Osteoblast (primary cell): Measurements from ENCODE around the gene FFAR2. TPM values are rescaled to one million over a fixed set of nuclear protein-coding genes. Genes with fewer than 3 reads are reported as not detected.

ENCODE experiments used
- DNase-seq: peaks from one replicate; pipeline ENCODE4 v3.0.0; 2011; ENCODE audit warnings: low spot score, mixed read lengths; ENCODE audit not compliant: insufficient read length; ENCODE audit errors: missing footprints
- H2AFZ ChIP-seq: 2 replicates; pipeline ENCODE4 v1.6.0; 2011; ENCODE audit warnings: mild to moderate bottlenecking, low read length
- H3K27ac ChIP-seq: 2 replicates; pipeline ENCODE4 v1.5.1; 2011; ENCODE audit warnings: mild to moderate bottlenecking, low read depth, low read length, moderate library complexity
- H3K27me3 ChIP-seq: 2 replicates; pipeline ENCODE4 v1.6.0; 2012; ENCODE audit warnings: mild to moderate bottlenecking, control low read depth, inconsistent platforms, low read length, moderate library complexity; ENCODE audit not compliant: insufficient read depth
- H3K36me3 ChIP-seq: 2 replicates; pipeline ENCODE4 v1.5.1; 2011; ENCODE audit warnings: mild to moderate bottlenecking, low read length, control low read depth, moderate library complexity; ENCODE audit not compliant: insufficient read depth
- H3K4me1 ChIP-seq: 2 replicates; pipeline ENCODE4 v1.5.1; 2011; ENCODE audit warnings: mild to moderate bottlenecking, low read length, control low read depth, moderate library complexity; ENCODE audit not compliant: insufficient read depth
- H3K4me2 ChIP-seq: 2 replicates; pipeline ENCODE4 v1.6.0; 2011; ENCODE audit warnings: mild to moderate bottlenecking, low read length; ENCODE audit not compliant: insufficient read depth
- H3K4me3 ChIP-seq: fragments of 200-600 bp; sonication (generic); 3 replicates; pipeline ENCODE4 v1.5.1; 2012; ENCODE audit warnings: mild to moderate bottlenecking, low read length, inconsistent platforms; ENCODE audit not compliant: insufficient read depth
- H3K79me2 ChIP-seq: 2 replicates; pipeline ENCODE4 v1.6.0; 2012; ENCODE audit warnings: mild to moderate bottlenecking, low read length, control low read depth, inconsistent platforms; ENCODE audit not compliant: insufficient read depth
- H3K9me3 ChIP-seq: 2 replicates; pipeline ENCODE4 v1.5.1; 2011; ENCODE audit warnings: low read depth, low read length, control low read depth
- H4K20me1 ChIP-seq: 2 replicates; pipeline ENCODE4 v1.6.0; 2012; ENCODE audit warnings: mild to moderate bottlenecking, low read length, control low read depth; ENCODE audit not compliant: insufficient read depth
- total RNA-seq: library from RNA; depleted of rRNA; stranded (reverse); fragments of >200 nt; gene quantifications from 2 replicates; pipeline ENCODE4 v1.2.3, GENCODE V29; 2012
- TF ChIP-seq, protein P1 (sequence below): IDR thresholded peaks from 2 replicates; pipeline ENCODE4 v1.5.1; 2011; ENCODE audit warnings: mild to moderate bottlenecking, low read depth, low read length, moderate library complexity; ENCODE audit errors: extremely low read depth

FFAR2 gene
- total RNA-seq = not detected in 2 replicates

- Histone ChIP-seq H3K27me3 (peaks cover 5% of the 10 kb centered on the region), H3K4me3 (no peak within 1 kb of the TSS), H4K20me1 (no peaks in the 10 kb centered on the region), H3K4me2 (no peak within 1 kb of the TSS), H3K27ac (no peak within 1 kb of the TSS), H3K36me3 (no peaks in the 10 kb centered on the region), H3K9me3 (no peaks in the 10 kb centered on the region), H3K4me1 (no peaks in the 10 kb centered on the region), H3K79me2 (no peaks in the 10 kb centered on the region), H2AFZ (no peak within 1 kb of the TSS)
- DNase-seq = no peak
- TF ChIP-seq, protein P1, sequence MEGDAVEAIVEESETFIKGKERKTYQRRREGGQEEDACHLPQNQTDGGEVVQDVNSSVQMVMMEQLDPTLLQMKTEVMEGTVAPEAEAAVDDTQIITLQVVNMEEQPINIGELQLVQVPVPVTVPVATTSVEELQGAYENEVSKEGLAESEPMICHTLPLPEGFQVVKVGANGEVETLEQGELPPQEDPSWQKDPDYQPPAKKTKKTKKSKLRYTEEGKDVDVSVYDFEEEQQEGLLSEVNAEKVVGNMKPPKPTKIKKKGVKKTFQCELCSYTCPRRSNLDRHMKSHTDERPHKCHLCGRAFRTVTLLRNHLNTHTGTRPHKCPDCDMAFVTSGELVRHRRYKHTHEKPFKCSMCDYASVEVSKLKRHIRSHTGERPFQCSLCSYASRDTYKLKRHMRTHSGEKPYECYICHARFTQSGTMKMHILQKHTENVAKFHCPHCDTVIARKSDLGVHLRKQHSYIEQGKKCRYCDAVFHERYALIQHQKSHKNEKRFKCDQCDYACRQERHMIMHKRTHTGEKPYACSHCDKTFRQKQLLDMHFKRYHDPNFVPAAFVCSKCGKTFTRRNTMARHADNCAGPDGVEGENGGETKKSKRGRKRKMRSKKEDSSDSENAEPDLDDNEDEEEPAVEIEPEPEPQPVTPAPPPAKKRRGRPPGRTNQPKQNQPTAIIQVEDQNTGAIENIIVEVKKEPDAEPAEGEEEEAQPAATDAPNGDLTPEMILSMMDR = no peak
These were observed at the start of gene FFAR2 for GRCh38 chr19:35447606-35448469. TSS of gene FFAR2 (plus strand) at chr19:35448257. CDS start at chr19:35449715, 1,458 bp downstream.

DNA sequence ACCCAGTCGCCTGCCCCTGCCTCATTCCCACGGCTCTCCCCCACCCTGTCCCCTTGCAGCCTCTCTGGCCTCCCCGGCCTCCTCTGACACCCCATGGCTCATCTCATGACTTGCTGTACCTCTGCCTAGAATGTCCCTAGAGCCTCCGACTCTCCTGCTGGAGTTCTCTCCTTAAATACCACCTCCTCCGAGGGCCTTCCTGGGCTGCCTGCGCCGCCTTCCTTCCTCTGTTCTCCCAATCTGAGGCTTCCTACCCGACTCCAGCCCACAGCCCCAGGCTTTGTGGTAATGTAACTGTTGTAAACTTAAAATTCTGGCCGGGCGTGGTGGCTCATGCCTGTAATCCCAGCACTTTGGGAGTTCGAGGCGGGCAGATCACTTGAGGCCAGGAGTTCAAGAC lies 49.5 kb upstream of the FFAR2 start:
- TF ChIP-seq, protein P1 = no peak
- H3K4me2 ChIP-seq = no peak overlapping the region
- no peak overlapping the region for H2AFZ ChIP-seq
- H3K27me3 ChIP-seq = no peaks in the 10 kb centered on the region
- H3K36me3 ChIP-seq = no peaks in the 10 kb centered on the region
- no peaks in the 10 kb centered on the region for H3K9me3 ChIP-seq
- no peaks in the 10 kb centered on the region for H4K20me1 ChIP-seq
- no peak overlapping the region for H3K4me3 ChIP-seq
- H3K27ac ChIP-seq = no peak overlapping the region
- no peaks in the 10 kb centered on the region for H3K4me1 ChIP-seq
- no peaks in the 10 kb centered on the region for H3K79me2 ChIP-seq
- DNase-seq = no peak

GRCh38 chr19:35399231-35399630 lies 48.8 kb upstream of the FFAR2 start:
- Histone ChIP-seq H3K36me3 (no peaks in the 10 kb centered on the region), H3K27ac (no peak overlapping the region), H2AFZ (no peak overlapping the region), H4K20me1 (no peaks in the 10 kb centered on the region), H3K27me3 (no peaks in the 10 kb centered on the region), H3K4me1 (no peaks in the 10 kb centered on the region), H3K79me2 (no peaks in the 10 kb centered on the region), H3K9me3 (no peaks in the 10 kb centered on the region), H3K4me3 (no peak overlapping the region), H3K4me2 (no peak overlapping the region)
- TF ChIP-seq, protein P1 = no peak
- DNase-seq = no peak

- no peak for DNase-seq
- H3K36me3 ChIP-seq = no peaks in the 10 kb centered on the region
- H3K27ac ChIP-seq = no peak overlapping the region
- H3K79me2 ChIP-seq = no peaks in the 10 kb centered on the region
- H4K20me1 ChIP-seq = no peaks in the 10 kb centered on the region
- H3K4me2 ChIP-seq = no peak overlapping the region
- TF ChIP-seq, protein P1 = no peak
- no peak overlapping the region for H3K4me3 ChIP-seq
- H2AFZ ChIP-seq = no peak overlapping the region
- no peaks in the 10 kb centered on the region for H3K27me3 ChIP-seq
- peaks cover 4% of the 10 kb centered on the region for H3K4me1 ChIP-seq
- H3K9me3 ChIP-seq = no peaks in the 10 kb centered on the region
These were observed 47.9 kb upstream of the FFAR2 start for GRCh38 chr19:35399948-35400772.
